DND-41 (cell line): ENCODE data around the gene GHDC.

Experiments
- ATAC-seq: fragments of 200-7000 bp; cut with Tn5 transposase; 3 replicates; pipeline ENCODE4 v1.9.1; 2021; ENCODE audit warnings: low read depth; ENCODE audit not compliant: insufficient read depth
- DNase-seq: peaks from one replicate; pipeline ENCODE4 v3.0.0-alpha.2; 2020
- H2AFZ ChIP-seq: 2 replicates; pipeline ENCODE4 v1.6.0; 2012; ENCODE audit warnings: low read depth, low read length
- H3K27ac ChIP-seq: 2 replicates; pipeline ENCODE4 v1.5.1; 2012; ENCODE audit warnings: low read length, inconsistent platforms
- H3K27me3 ChIP-seq: fragments of 200-600 bp; sonication (generic); 2 replicates; pipeline ENCODE4 v1.6.0; 2012; ENCODE audit warnings: low read length, mild to moderate bottlenecking, inconsistent platforms; ENCODE audit not compliant: insufficient read depth, poor library complexity
- H3K36me3 ChIP-seq: 2 replicates; pipeline ENCODE4 v1.5.1; 2012; ENCODE audit warnings: low read length, inconsistent platforms; ENCODE audit not compliant: insufficient read depth
- H3K4me1 ChIP-seq: 2 replicates; pipeline ENCODE4 v1.5.1; 2012; ENCODE audit warnings: mild to moderate bottlenecking, low read length; ENCODE audit not compliant: insufficient read depth
- H3K4me2 ChIP-seq: 2 replicates; pipeline ENCODE4 v1.6.0; 2012; ENCODE audit warnings: mild to moderate bottlenecking, moderate library complexity, low read length, inconsistent platforms; ENCODE audit not compliant: insufficient read depth
- H3K4me3 ChIP-seq, 2 experiments: fragments of 200-600 bp in 1 of 2; shearing (Covaris generic) in 1 of 2; 2 replicates each; pipeline ENCODE4 v1.5.1; 2012 to 2016; ENCODE audit warnings: inconsistent platforms in 2 of 2, low read length in 2 of 2, mild to moderate bottlenecking in 2 of 2, low read depth in 1 of 2, moderate library complexity in 1 of 2
- H3K79me2 ChIP-seq: 2 replicates; pipeline ENCODE4 v1.6.0; 2012; ENCODE audit warnings: low read length, inconsistent platforms; ENCODE audit not compliant: insufficient read depth
- H3K9ac ChIP-seq: 2 replicates; pipeline ENCODE4 v1.6.0; 2012; ENCODE audit warnings: low read depth, mild to moderate bottlenecking, inconsistent platforms, low read length, moderate library complexity
- H3K9me3 ChIP-seq: 2 replicates; pipeline ENCODE4 v1.5.1; 2012; ENCODE audit warnings: low read length, moderate library complexity, mild to moderate bottlenecking, inconsistent platforms; ENCODE audit not compliant: insufficient read depth, severe bottlenecking
- H4K20me1 ChIP-seq: 2 replicates; pipeline ENCODE4 v1.6.0; 2012; ENCODE audit warnings: low read length; ENCODE audit not compliant: insufficient read depth
- EZH2 ChIP-seq: IDR thresholded peaks from 3 replicates; pipeline ENCODE4 v1.6.1; 2012; ENCODE audit warnings: borderline replicate concordance, low read depth, mild to moderate bottlenecking, moderate library complexity, low read length, inconsistent platforms; ENCODE audit not compliant: severe bottlenecking
- TF ChIP-seq, protein P1 (sequence below): IDR thresholded peaks from 2 replicates; pipeline ENCODE4 v1.5.1; 2012; ENCODE audit warnings: borderline replicate concordance, low read length, moderate library complexity, mild to moderate bottlenecking; ENCODE audit not compliant: poor library complexity, severe bottlenecking; ENCODE audit errors: extremely low read depth

The GHDC gene

GRCh38 chr17:42179911-42180410 lies 14.3 kb downstream of the GHDC start:
- Histone ChIP-seq H3K4me2 (no peak overlapping the region), H3K27me3 (no peaks in the 10 kb centered on the region), H3K4me1 (peaks cover 24% of the 10 kb centered on the region), H3K4me3 (no peak overlapping the region), H3K9ac (no peak overlapping the region), H3K9me3 (no peaks in the 10 kb centered on the region), H3K36me3 (no peaks in the 10 kb centered on the region), H2AFZ (no peak overlapping the region), H3K79me2 (no peaks in the 10 kb centered on the region), H4K20me1 (no peaks in the 10 kb centered on the region), H3K27ac (no peak overlapping the region)
- TF ChIP-seq EZH2 = no peak
- TF ChIP-seq, protein P1, sequence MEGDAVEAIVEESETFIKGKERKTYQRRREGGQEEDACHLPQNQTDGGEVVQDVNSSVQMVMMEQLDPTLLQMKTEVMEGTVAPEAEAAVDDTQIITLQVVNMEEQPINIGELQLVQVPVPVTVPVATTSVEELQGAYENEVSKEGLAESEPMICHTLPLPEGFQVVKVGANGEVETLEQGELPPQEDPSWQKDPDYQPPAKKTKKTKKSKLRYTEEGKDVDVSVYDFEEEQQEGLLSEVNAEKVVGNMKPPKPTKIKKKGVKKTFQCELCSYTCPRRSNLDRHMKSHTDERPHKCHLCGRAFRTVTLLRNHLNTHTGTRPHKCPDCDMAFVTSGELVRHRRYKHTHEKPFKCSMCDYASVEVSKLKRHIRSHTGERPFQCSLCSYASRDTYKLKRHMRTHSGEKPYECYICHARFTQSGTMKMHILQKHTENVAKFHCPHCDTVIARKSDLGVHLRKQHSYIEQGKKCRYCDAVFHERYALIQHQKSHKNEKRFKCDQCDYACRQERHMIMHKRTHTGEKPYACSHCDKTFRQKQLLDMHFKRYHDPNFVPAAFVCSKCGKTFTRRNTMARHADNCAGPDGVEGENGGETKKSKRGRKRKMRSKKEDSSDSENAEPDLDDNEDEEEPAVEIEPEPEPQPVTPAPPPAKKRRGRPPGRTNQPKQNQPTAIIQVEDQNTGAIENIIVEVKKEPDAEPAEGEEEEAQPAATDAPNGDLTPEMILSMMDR = no peak
- DNase-seq = peak; percentile 30
- no peak for ATAC-seq

DNA sequence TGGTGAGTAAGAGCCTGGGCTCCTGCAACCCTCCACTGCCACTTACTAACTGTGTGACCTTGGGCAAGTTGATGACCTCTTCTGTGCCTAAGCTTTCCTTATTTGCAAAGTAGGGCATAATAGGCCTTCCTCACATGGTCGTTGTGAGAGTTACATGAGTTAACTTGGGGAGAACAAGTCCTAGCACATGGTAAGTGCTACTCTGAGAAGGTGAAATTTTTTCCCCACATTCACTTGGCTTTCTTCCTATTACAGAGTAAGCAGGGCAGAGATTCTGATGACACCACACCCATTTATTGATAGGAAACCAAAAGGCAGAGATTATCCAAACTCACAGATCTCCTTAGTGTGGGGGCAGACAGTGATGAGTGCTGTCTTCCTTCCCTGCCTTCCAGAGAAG lies 15.0 kb downstream of the GHDC start:
- DNase-seq = no peak
- peaks cover 18% of the 10 kb centered on the region for H3K4me1 ChIP-seq
- no peaks in the 10 kb centered on the region for H3K9me3 ChIP-seq
- no peak overlapping the region for H3K9ac ChIP-seq
- no peaks in the 10 kb centered on the region for H3K36me3 ChIP-seq
- no peak overlapping the region for H3K4me3 ChIP-seq
- ATAC-seq = no peak
- H2AFZ ChIP-seq = no peak overlapping the region
- no peaks in the 10 kb centered on the region for H3K27me3 ChIP-seq
- H3K79me2 ChIP-seq = no peaks in the 10 kb centered on the region
- H3K4me2 ChIP-seq = no peak overlapping the region
- H3K27ac ChIP-seq = no peak overlapping the region
- no peak for TF ChIP-seq EZH2
- TF ChIP-seq, protein P1 = no peak
- H4K20me1 ChIP-seq = no peaks in the 10 kb centered on the region

- Histone ChIP-seq H2AFZ (no peak overlapping the region), H3K27ac (no peak overlapping the region), H3K4me1 (peaks cover 14% of the 10 kb centered on the region), H3K36me3 (no peaks in the 10 kb centered on the region), H3K4me2 (no peak overlapping the region), H3K79me2 (no peaks in the 10 kb centered on the region), H3K9ac (no peak overlapping the region), H3K4me3 (no peak overlapping the region), H4K20me1 (no peaks in the 10 kb centered on the region), H3K27me3 (no peaks in the 10 kb centered on the region), H3K9me3 (no peaks in the 10 kb centered on the region)
- ATAC-seq = no peak
- TF ChIP-seq, protein P1 = no peak
- TF ChIP-seq EZH2 = no peak
- DNase-seq = no peak
Observed at GRCh38 chr17:42178817-42179216, 15.5 kb downstream of the GHDC start.

GRCh38 chr17:42177684-42178083 lies 16.6 kb downstream of the GHDC start:
- Histone ChIP-seq H3K79me2 (no peaks in the 10 kb centered on the region), H3K9ac (no peak overlapping the region), H3K36me3 (no peaks in the 10 kb centered on the region), H2AFZ (no peak overlapping the region), H3K4me3 (no peak overlapping the region), H3K27ac (no peak overlapping the region), H3K4me1 (peaks cover 2% of the 10 kb centered on the region), H3K4me2 (no peak overlapping the region), H3K27me3 (no peaks in the 10 kb centered on the region), H3K9me3 (no peaks in the 10 kb centered on the region), H4K20me1 (no peaks in the 10 kb centered on the region)
- ATAC-seq = no peak
- TF ChIP-seq, protein P1 = no peak
- TF ChIP-seq EZH2 = no peak
- no peak for DNase-seq
